MM.1S (cell line): ENCODE data around the gene CD6.

ENCODE experiments used
- DNase-seq: peaks from one replicate; pipeline ENCODE4 v3.0.0-alpha.2; 2015
- H2AFZ ChIP-seq: fragments of 300-600 bp; sonication (generic); 2 replicates; pipeline ENCODE4 v1.6.0; 2016; ENCODE audit warnings: antibody characterized with exemption, low read length
- H3F3A ChIP-seq: fragments of 300-600 bp; sonication (generic); 2 replicates; pipeline ENCODE4 v1.6.1; 2016; ENCODE audit warnings: mild to moderate bottlenecking, antibody characterized with exemption, low read length, moderate library complexity, mixed read lengths; ENCODE audit not compliant: insufficient read depth
- H3K27ac ChIP-seq: fragments of 300-600 bp; sonication (generic); 2 replicates; pipeline ENCODE4 v1.5.1; 2016; ENCODE audit warnings: mild to moderate bottlenecking, low read length
- H3K27me3 ChIP-seq: fragments of 300-600 bp; sonication (generic); replicated peaks from 2 replicates; pipeline ENCODE4 v1.6.0; 2016; ENCODE audit warnings: low read length; ENCODE audit not compliant: insufficient read depth
- H3K36me3 ChIP-seq: fragments of 300-600 bp; sonication (generic); replicated peaks from 2 replicates; pipeline ENCODE4 v1.6.1; 2016; ENCODE audit warnings: mild to moderate bottlenecking, low read length, mixed read lengths; ENCODE audit not compliant: insufficient read depth
- H3K4me1 ChIP-seq: fragments of 300-600 bp; sonication (generic); 2 replicates; pipeline ENCODE4 v1.6.1; 2016; ENCODE audit warnings: low read length, mixed read lengths
- H3K4me2 ChIP-seq: fragments of 300-600 bp; sonication (generic); 2 replicates; pipeline ENCODE4 v1.6.0; 2016; ENCODE audit warnings: low read depth, low read length
- H3K4me3 ChIP-seq: fragments of 300-600 bp; sonication (generic); 2 replicates; pipeline ENCODE4 v1.5.1; 2016; ENCODE audit warnings: low read length, mixed read lengths
- H3K79me2 ChIP-seq: fragments of 300-600 bp; sonication (generic); 2 replicates; pipeline ENCODE4 v1.6.1; 2016; ENCODE audit warnings: mixed run types, low read length, mixed read lengths
- H3K9ac ChIP-seq: fragments of 300-600 bp; sonication (generic); 2 replicates; pipeline ENCODE4 v1.6.1; 2016; ENCODE audit warnings: low read length, mixed read lengths
- H3K9me2 ChIP-seq: fragments of 300-600 bp; sonication (generic); replicated peaks from 2 replicates; pipeline ENCODE4 v1.6.1; 2016; ENCODE audit warnings: mild to moderate bottlenecking, low read length, mixed read lengths; ENCODE audit not compliant: insufficient read depth
- H3K9me3 ChIP-seq: fragments of 300-600 bp; sonication (generic); replicated peaks from 2 replicates; pipeline ENCODE4 v1.6.1; 2016; ENCODE audit warnings: mild to moderate bottlenecking, low read length, mixed read lengths; ENCODE audit not compliant: insufficient read depth
- H4K20me1 ChIP-seq: fragments of 300-600 bp; sonication (generic); 2 replicates; pipeline ENCODE4 v1.6.1; 2016; ENCODE audit warnings: mild to moderate bottlenecking, low read length, moderate library complexity, mixed read lengths; ENCODE audit not compliant: insufficient read depth
- CTCF ChIP-seq: fragments of 300-600 bp; sonication (generic); IDR thresholded peaks from 2 replicates; pipeline ENCODE4 v1.5.1; 2016; ENCODE audit warnings: antibody characterized with exemption, low read length, mixed read lengths
- EZH2 ChIP-seq: fragments of 300-600 bp; sonication (generic); optimal IDR thresholded peaks from 2 replicates; pipeline ENCODE3; 2017; ENCODE audit warnings: low read depth, mild to moderate bottlenecking, antibody characterized with exemption, low read length, mixed read lengths
- EZH2phosphoT487 ChIP-seq: fragments of 300-600 bp; sonication (generic); IDR thresholded peaks from 2 replicates; pipeline ENCODE4 v1.6.1; 2018; ENCODE audit warnings: antibody characterized with exemption, low read length

Gene CD6

GRCh38 chr11:61054927-61055562 lies 83.6 kb downstream of the CD6 start:
- TF ChIP-seq EZH2phosphoT487 = no peak
- no peak for TF ChIP-seq EZH2
- TF ChIP-seq CTCF = no peak
- Histone ChIP-seq H4K20me1 (no peaks in the 10 kb centered on the region), H3K79me2 (0 out of 2 replicates have a peak, but pooled peaks cover 3% of the 10 kb centered on the region), H3K4me2 (no peak overlapping the region), H3K27me3 (no peaks in the 10 kb centered on the region), H3K9ac (no peak overlapping the region), H3K4me1 (no peaks in the 10 kb centered on the region; the same call in 1 of the 2 replicates), H3F3A (0 out of 2 replicates have a peak, but pooled peaks cover 1% of the 10 kb centered on the region), H3K36me3 (no peaks in the 10 kb centered on the region), H3K9me2 (no peaks in the 10 kb centered on the region), H3K4me3 (no peak overlapping the region), H3K9me3 (no peaks in the 10 kb centered on the region), H2AFZ (no peak overlapping the region), H3K27ac (no peak overlapping the region)
- no peak for DNase-seq

- H4K20me1 ChIP-seq = no peaks in the 10 kb centered on the region
- peaks cover 9% of the 10 kb centered on the region for H3F3A ChIP-seq
- H3K9me3 ChIP-seq = no peaks in the 10 kb centered on the region
- no peaks in the 10 kb centered on the region for H3K27me3 ChIP-seq
- DNase-seq = no peak
- H3K9ac ChIP-seq = no peak overlapping the region
- H3K36me3 ChIP-seq = no peaks in the 10 kb centered on the region
- H3K79me2 ChIP-seq = 0 out of 2 replicates have a peak, but pooled peaks cover 3% of the 10 kb centered on the region
- H3K4me1 ChIP-seq = peaks cover 5% of the 10 kb centered on the region
- no peak overlapping the region for H3K4me2 ChIP-seq
- no peak overlapping the region for H3K4me3 ChIP-seq
- H3K9me2 ChIP-seq = no peaks in the 10 kb centered on the region
- no peak overlapping the region for H2AFZ ChIP-seq
- no peak overlapping the region for H3K27ac ChIP-seq
- TF ChIP-seq CTCF = no peak
- no peak for TF ChIP-seq EZH2
- TF ChIP-seq EZH2phosphoT487 = no peak
Observed at GRCh38 chr11:61055776-61056175, 84.3 kb downstream of the CD6 start.

GRCh38 chr11:61056571-61056970 lies 85.1 kb downstream of the CD6 start:
- Histone ChIP-seq H3K4me1 (peaks cover 12% of the 10 kb centered on the region), H3F3A (peaks cover 15% of the 10 kb centered on the region), H3K9ac (no peak overlapping the region), H3K4me2 (no peak overlapping the region), H3K27me3 (no peaks in the 10 kb centered on the region), H3K79me2 (0 out of 2 replicates have a peak, but pooled peaks cover 3% of the 10 kb centered on the region), H3K27ac (no peak overlapping the region), H3K36me3 (no peaks in the 10 kb centered on the region), H3K9me2 (no peaks in the 10 kb centered on the region), H2AFZ (no peak overlapping the region), H3K4me3 (no peak overlapping the region), H3K9me3 (no peaks in the 10 kb centered on the region), H4K20me1 (no peaks in the 10 kb centered on the region)
- no peak for TF ChIP-seq EZH2phosphoT487
- TF ChIP-seq EZH2 = no peak
- TF ChIP-seq CTCF = no peak
- no peak for DNase-seq
